Cardiac fibroblast (primary cell): ENCODE measurements around the gene PARD3B.

Experiments
- DNase-seq, 2 donors: peaks; one replicate each; pipeline versions ENCODE4 v3.0.0 to v3.0.0-alpha.2; 2010; ENCODE audit warnings: low read depth in 2 of 2
- H3K4me3 ChIP-seq, 2 donors: replicated peaks in 1 of 2; 1 replicate in 1 of 2; 2 replicates in 1 of 2; pipeline ENCODE4 v1.5.1; 2011; ENCODE audit warnings: low read depth in 2 of 2, low read length in 2 of 2, mild to moderate bottlenecking in 2 of 2, moderate library complexity in 1 of 2
- CTCF ChIP-seq: IDR thresholded peaks from one replicate; pipeline ENCODE4 v1.5.1; 2011; ENCODE audit warnings: low read depth, mild to moderate bottlenecking, low read length, inconsistent platforms

PARD3B gene

GRCh38 chr2:205585449-205586383, 1040.4 kb downstream of the PARD3B start:
- TF ChIP-seq CTCF: no peak
- H3K4me3 ChIP-seq: no peak overlapping the region
- no peak for DNase-seq

GRCh38 chr2:205586626-205587025, 1041.4 kb downstream of the PARD3B start:
- no peak overlapping the region for H3K4me3 ChIP-seq
- DNase-seq: peak in 1 of 2 donors; percentile 25
- TF ChIP-seq CTCF: no peak

- no peak for TF ChIP-seq CTCF
- H3K4me3 ChIP-seq: no peak overlapping the region
- DNase-seq: no peak
These were observed 1044.2 kb downstream of the PARD3B start for GRCh38 chr2:205589479-205589878.

GRCh38 chr2:205590759-205591158, 1045.5 kb downstream of the PARD3B start:
- no peak for TF ChIP-seq CTCF
- DNase-seq: peak; percentile 7 to 59
- H3K4me3 ChIP-seq: no peak overlapping the region

- no peak for TF ChIP-seq CTCF
- no peak overlapping the region for H3K4me3 ChIP-seq
- peak in 1 of 2 donors; percentile 31 for DNase-seq
These were observed 1048.6 kb downstream of the PARD3B start for GRCh38 chr2:205593891-205594290.

GRCh38 chr2:205596581-205596980, 1051.3 kb downstream of the PARD3B start:
- TF ChIP-seq CTCF: no peak
- no peak for DNase-seq
- H3K4me3 ChIP-seq: no peak overlapping the region
